NB4 (cell line): ENCODE data around the gene CAMTA1.

Experiments used
- CTCF ChIP-seq: IDR thresholded peaks from one replicate; pipeline ENCODE4 v1.5.1; 2012; ENCODE audit warnings: low read depth, low read length
- MAX ChIP-seq: IDR thresholded peaks from 2 replicates; pipeline ENCODE4 v1.6.1; 2011; ENCODE audit warnings: low read depth, low read length
- MYC ChIP-seq: IDR thresholded peaks from 2 replicates; pipeline ENCODE4 v1.6.1; 2011; ENCODE audit warnings: low read depth, low read length
- POLR2A ChIP-seq: IDR thresholded peaks from 2 replicates; pipeline ENCODE4 v1.6.1; 2011; ENCODE audit warnings: mild to moderate bottlenecking; ENCODE audit not compliant: insufficient read length; ENCODE audit errors: extremely low read depth

- no peak for TF ChIP-seq CTCF
- TF ChIP-seq POLR2A = no peak
- no peak for TF ChIP-seq MAX
- no peak for TF ChIP-seq MYC
Measured at GRCh38 chr1:7352364-7352763, 567.1 kb downstream of the CAMTA1 start.
